Chondrocyte (in vitro differentiated cells): Measurements from ENCODE around the gene INTS7. TPM values are rescaled to one million over a fixed set of nuclear protein-coding genes. Genes with fewer than 3 reads are reported as not detected.

Source experiments
- DNase-seq: peaks from one replicate; pipeline ENCODE4 v3.0.0; 2021; ENCODE audit warnings: mixed read lengths, low spot score
- H3K27ac Mint-ChIP-seq: one replicate; pipeline ENCODE4 v1.8.0; 2021; ENCODE audit warnings: mild to moderate bottlenecking, moderate library complexity, mixed read lengths; ENCODE audit not compliant: unreplicated experiment
- H3K27me3 Mint-ChIP-seq: 2 replicates; pipeline ENCODE4 v1.8.0; 2021; ENCODE audit warnings: low read depth, mixed read lengths
- H3K36me3 Mint-ChIP-seq: 2 replicates; pipeline ENCODE4 v1.8.0; 2021; ENCODE audit warnings: low read depth, mixed read lengths
- H3K4me1 Mint-ChIP-seq: 2 replicates; pipeline ENCODE4 v1.8.0; 2021; ENCODE audit warnings: low read depth, mild to moderate bottlenecking, mixed read lengths
- H3K4me3 Mint-ChIP-seq: one replicate; pipeline ENCODE4 v1.8.0; 2021; ENCODE audit warnings: mild to moderate bottlenecking, moderate library complexity, mixed read lengths; ENCODE audit not compliant: unreplicated experiment
- H3K9me3 Mint-ChIP-seq: 2 replicates; pipeline ENCODE4 v1.8.0; 2021; ENCODE audit warnings: low read depth, mixed read lengths
- total RNA-seq: library from RNA; stranded (reverse); gene quantifications from 3 replicates; pipeline ENCODE4 v1.2.1, GENCODE V29; 2021
- TF ChIP-seq, protein P1 (sequence below): fragments of 200-600 bp; sonication (generic); IDR thresholded peaks from 2 replicates; pipeline ENCODE4 v1.5.0; 2021; ENCODE audit warnings: antibody characterized with exemption, mild to moderate bottlenecking, moderate library complexity

INTS7 gene
- total RNA-seq, 1 donor from 2014 or later, result 18.6 TPM

DNA sequence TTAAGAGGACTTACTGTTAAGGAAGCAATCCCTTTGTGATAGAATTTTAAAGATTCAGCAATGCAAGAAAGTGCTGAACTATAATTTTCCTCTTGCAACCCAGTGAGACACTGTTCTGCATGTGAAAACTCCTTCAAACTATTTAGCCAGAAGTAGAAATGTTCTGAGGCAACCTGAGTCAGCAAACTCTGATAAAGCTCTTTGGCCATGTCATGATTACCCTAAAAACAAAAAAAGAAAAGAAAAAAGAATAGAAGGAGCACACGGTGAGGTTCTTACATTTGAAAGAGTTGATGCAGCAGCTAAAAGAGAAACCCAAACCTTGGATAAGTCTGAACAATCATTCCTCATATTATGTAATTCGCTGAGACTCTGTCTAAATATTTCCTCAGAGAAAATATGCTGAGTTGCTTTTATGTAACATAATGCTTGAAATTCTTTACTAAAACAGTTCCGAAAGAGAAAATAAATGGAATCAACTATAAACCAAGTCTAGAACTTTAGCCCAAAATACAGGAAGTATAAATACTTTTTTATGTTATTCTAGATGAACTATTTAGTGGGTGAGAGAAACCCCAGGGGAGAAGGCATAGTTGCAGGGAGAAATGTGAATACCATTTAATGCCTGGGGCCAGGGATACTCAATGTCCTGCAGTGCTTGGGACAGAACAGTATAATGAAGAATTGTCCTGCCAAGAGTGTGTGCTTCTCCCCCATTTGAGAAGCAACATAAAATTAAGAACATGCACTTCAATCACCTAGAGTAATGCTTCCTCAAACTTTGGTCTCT, 60.0 kb downstream of the INTS7 start:
- no peaks in the 10 kb centered on the region for H3K9me3 Mint-ChIP-seq
- no peak for DNase-seq
- TF ChIP-seq, protein P1, sequence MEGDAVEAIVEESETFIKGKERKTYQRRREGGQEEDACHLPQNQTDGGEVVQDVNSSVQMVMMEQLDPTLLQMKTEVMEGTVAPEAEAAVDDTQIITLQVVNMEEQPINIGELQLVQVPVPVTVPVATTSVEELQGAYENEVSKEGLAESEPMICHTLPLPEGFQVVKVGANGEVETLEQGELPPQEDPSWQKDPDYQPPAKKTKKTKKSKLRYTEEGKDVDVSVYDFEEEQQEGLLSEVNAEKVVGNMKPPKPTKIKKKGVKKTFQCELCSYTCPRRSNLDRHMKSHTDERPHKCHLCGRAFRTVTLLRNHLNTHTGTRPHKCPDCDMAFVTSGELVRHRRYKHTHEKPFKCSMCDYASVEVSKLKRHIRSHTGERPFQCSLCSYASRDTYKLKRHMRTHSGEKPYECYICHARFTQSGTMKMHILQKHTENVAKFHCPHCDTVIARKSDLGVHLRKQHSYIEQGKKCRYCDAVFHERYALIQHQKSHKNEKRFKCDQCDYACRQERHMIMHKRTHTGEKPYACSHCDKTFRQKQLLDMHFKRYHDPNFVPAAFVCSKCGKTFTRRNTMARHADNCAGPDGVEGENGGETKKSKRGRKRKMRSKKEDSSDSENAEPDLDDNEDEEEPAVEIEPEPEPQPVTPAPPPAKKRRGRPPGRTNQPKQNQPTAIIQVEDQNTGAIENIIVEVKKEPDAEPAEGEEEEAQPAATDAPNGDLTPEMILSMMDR, result no peak
- H3K4me3 Mint-ChIP-seq, result peak overlapping the region; percentile 58
- no peaks in the 10 kb centered on the region for H3K27me3 Mint-ChIP-seq
- H3K27ac Mint-ChIP-seq, result peak overlapping the region; percentile 93
- H3K36me3 Mint-ChIP-seq, result peaks cover 20% of the 10 kb centered on the region
- H3K4me1 Mint-ChIP-seq, result peaks cover 29% of the 10 kb centered on the region

DNA sequence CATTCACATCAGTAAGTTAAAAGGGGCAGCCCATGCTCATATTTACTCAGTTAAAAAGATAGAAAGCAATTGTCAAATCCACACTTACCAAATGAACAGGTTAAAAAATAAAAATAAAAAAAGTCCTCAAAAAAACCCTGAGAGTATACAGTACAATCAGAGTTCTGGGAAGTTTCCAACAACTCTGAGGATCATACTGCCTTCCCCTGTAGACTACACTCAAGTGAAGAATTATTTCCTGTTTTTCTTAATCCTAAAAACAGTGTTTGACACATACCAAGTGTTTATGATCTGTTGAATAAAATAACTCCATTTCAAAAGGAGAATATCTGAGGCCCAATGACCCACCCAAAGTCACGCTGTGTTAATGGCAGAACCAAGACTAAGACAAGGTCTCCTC, 61.8 kb downstream of the INTS7 start:
- TF ChIP-seq, protein P1, result no peak

DNA sequence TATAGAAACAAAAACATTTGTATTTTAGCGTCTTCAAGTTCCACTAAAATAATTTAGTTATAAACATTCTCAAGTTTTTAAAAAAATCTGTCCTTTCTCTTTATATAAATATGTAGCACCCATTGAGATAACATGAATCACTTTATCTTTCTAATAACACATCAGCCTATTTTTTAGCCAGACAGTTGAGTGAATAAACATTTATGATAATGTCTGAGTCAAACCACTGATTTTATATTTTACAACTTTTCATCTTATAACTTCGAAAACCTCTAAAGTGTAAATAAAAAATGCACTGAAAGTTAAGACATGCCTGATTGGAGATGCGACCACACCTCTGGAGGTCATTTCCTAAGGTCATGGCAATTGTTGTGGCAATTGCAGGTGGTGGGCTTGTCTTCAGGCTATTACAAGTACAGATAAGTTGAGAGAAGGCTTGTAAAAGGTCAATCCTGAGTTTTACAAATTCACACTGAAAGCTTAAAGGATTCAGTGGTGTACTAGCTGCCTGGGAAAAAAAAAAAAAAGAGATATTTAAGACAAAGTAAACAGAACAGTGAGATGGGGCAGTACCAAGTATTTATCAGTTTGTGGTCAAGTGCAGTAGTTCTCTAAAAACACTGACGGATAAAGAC, 67.0 kb downstream of the INTS7 start:
- peaks cover 14% of the 10 kb centered on the region for H3K4me1 Mint-ChIP-seq
- TF ChIP-seq, protein P1, result no peak

More for the DNA sequence above, 61.8 kb downstream of the INTS7 start:
- peaks cover 10% of the 10 kb centered on the region for H3K36me3 Mint-ChIP-seq
- DNase-seq, result no peak
- no peak overlapping the region for H3K4me3 Mint-ChIP-seq
- peaks cover 33% of the 10 kb centered on the region for H3K4me1 Mint-ChIP-seq
- H3K27me3 Mint-ChIP-seq, result no peaks in the 10 kb centered on the region
- no peak overlapping the region for H3K27ac Mint-ChIP-seq
- no peaks in the 10 kb centered on the region for H3K9me3 Mint-ChIP-seq

GRCh38 chr1:211967704-211968103, 67.7 kb downstream of the INTS7 start:
- no peak for DNase-seq
- Mint-ChIP-seq H3K4me1 (peaks cover 13% of the 10 kb centered on the region), H3K27ac (peak overlapping the region; percentile 81), H3K9me3 (peaks cover 6% of the 10 kb centered on the region), H3K4me3 (no peak overlapping the region), H3K36me3 (peaks cover 10% of the 10 kb centered on the region), H3K27me3 (no peaks in the 10 kb centered on the region)
- TF ChIP-seq, protein P1, result no peak

More for the DNA sequence above, 67.0 kb downstream of the INTS7 start:
- H3K27ac Mint-ChIP-seq, result peak overlapping the region; percentile 45
- DNase-seq, result no peak
- no peaks in the 10 kb centered on the region for H3K27me3 Mint-ChIP-seq
- no peak overlapping the region for H3K4me3 Mint-ChIP-seq
- peaks cover 10% of the 10 kb centered on the region for H3K36me3 Mint-ChIP-seq
- peaks cover 3% of the 10 kb centered on the region for H3K9me3 Mint-ChIP-seq

DNA sequence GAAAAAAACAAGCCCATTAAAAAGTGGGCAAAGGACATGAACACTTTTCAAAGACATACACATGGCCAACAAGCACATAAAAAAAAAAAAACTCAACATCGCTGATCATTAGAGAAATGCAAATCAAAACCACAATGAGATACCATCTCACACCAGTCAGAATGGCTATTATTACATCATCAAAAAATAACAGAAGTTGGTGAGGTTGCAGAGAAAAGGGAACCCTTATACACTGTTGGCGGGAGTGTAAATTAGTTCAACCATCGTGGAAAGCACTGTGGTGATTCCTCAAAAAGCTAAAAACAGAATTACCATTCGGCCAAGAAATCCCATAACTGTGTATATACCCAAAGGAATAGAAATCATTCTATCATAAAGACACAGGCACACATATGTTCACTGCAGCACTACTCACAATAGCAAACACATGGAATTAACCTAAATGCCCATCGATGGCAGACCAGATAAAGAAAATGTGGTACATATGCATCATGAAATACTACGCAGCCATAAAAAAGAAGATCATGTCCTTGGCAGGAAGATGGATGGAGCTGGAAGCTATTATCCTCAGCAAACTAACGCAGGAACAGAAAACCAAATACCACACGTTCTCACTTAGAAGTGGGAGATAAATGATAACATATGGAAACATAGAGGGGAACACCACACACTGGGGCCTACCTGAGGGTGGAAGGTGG, 70.1 kb downstream of the INTS7 start:
- DNase-seq, result no peak
- Mint-ChIP-seq H3K27me3 (no peaks in the 10 kb centered on the region), H3K36me3 (peaks cover 22% of the 10 kb centered on the region)

More for the DNA sequence above, 70.1 kb downstream of the INTS7 start:
- no peak overlapping the region for H3K4me3 Mint-ChIP-seq
- peaks cover 17% of the 10 kb centered on the region for H3K4me1 Mint-ChIP-seq
- peaks cover 8% of the 10 kb centered on the region for H3K9me3 Mint-ChIP-seq
- no peak overlapping the region for H3K27ac Mint-ChIP-seq
- TF ChIP-seq, protein P1, result no peak
